ENCODE measurements around the gene HES4. TPM values are rescaled to one million over a fixed set of nuclear protein-coding genes. Genes with fewer than 3 reads are reported as not detected.

The HES4 gene
- total and polyA plus RNA-seq, 2 of the 13 experiments (the other 11 are each of a cell fraction or from before 2014, with no cell fraction given) = 8.8 to 10.6 TPM

GRCh38 chr1:960363-961131 is 39.4 kb downstream of the HES4 start, which contains the start of gene KLHL17 (continued):
- TF ChIP-seq SETDB1 (CRISPR knock-in tag; IDR thresholded peaks at IDR 0.05; ENCODE audit: borderline replicate concordance) (no peak), NPAS2 (CRISPR knock-in tag; IDR thresholded peaks at IDR 0.05; ENCODE audit: borderline replicate concordance) (no peak), SPEN (CRISPR knock-in tag; IDR thresholded peaks at IDR 0.05; ENCODE audit: low read depth) (0 out of 2 replicates have a peak, but pooled peaks have one; percentile 53), HOXA7 (CRISPR knock-in tag; IDR thresholded peaks at IDR 0.05) (no peak), MEF2D (CRISPR knock-in tag; IDR thresholded peaks at IDR 0.05) (no peak), IRF2 (CRISPR knock-in tag; IDR thresholded peaks at IDR 0.05) (no peak), PHF21A (CRISPR knock-in tag; IDR thresholded peaks at IDR 0.05) (no peak), ELK4 (CRISPR knock-in tag; IDR thresholded peaks at IDR 0.05; ENCODE audit: borderline replicate concordance) (no peak), KDM4B (CRISPR knock-in tag; IDR thresholded peaks at IDR 0.05) (no peak), CBFB (CRISPR knock-in tag; IDR thresholded peaks at IDR 0.05) (no peak), CBX2 (IDR thresholded peaks at IDR 0.05; ENCODE audit: low read depth, low read length) (no peak), CBX2 (CRISPR knock-in tag; IDR thresholded peaks at IDR 0.05; ENCODE audit: low read depth) (no peak)
- TF ChIP-seq, protein P1, sequence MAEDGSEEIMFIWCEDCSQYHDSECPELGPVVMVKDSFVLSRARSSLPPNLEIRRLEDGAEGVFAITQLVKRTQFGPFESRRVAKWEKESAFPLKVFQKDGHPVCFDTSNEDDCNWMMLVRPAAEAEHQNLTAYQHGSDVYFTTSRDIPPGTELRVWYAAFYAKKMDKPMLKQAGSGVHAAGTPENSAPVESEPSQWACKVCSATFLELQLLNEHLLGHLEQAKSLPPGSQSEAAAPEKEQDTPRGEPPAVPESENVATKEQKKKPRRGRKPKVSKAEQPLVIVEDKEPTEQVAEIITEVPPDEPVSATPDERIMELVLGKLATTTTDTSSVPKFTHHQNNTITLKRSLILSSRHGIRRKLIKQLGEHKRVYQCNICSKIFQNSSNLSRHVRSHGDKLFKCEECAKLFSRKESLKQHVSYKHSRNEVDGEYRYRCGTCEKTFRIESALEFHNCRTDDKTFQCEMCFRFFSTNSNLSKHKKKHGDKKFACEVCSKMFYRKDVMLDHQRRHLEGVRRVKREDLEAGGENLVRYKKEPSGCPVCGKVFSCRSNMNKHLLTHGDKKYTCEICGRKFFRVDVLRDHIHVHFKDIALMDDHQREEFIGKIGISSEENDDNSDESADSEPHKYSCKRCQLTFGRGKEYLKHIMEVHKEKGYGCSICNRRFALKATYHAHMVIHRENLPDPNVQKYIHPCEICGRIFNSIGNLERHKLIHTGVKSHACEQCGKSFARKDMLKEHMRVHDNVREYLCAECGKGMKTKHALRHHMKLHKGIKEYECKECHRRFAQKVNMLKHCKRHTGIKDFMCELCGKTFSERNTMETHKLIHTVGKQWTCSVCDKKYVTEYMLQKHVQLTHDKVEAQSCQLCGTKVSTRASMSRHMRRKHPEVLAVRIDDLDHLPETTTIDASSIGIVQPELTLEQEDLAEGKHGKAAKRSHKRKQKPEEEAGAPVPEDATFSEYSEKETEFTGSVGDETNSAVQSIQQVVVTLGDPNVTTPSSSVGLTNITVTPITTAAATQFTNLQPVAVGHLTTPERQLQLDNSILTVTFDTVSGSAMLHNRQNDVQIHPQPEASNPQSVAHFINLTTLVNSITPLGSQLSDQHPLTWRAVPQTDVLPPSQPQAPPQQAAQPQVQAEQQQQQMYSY (CRISPR knock-in tag; IDR thresholded peaks at IDR 0.05) = no peak
- TF ChIP-seq, protein P2, sequence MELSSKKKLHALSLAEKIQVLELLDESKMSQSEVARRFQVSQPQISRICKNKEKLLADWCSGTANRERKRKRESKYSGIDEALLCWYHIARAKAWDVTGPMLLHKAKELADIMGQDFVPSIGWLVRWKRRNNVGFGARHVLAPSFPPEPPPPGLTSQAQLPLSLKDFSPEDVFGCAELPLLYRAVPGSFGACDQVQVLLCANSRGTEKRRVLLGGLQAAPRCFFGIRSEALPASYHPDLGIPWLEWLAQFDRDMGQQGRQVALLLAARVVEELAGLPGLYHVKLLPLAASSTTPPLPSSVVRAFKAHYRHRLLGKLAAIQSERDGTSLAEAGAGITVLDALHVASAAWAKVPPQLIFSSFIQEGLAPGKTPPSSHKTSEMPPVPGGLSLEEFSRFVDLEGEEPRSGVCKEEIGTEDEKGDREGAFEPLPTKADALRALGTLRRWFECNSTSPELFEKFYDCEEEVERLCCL (CRISPR knock-in tag; IDR thresholded peaks at IDR 0.05; ENCODE audit: borderline replicate concordance) = no peak
- TF ChIP-seq, protein P3, sequence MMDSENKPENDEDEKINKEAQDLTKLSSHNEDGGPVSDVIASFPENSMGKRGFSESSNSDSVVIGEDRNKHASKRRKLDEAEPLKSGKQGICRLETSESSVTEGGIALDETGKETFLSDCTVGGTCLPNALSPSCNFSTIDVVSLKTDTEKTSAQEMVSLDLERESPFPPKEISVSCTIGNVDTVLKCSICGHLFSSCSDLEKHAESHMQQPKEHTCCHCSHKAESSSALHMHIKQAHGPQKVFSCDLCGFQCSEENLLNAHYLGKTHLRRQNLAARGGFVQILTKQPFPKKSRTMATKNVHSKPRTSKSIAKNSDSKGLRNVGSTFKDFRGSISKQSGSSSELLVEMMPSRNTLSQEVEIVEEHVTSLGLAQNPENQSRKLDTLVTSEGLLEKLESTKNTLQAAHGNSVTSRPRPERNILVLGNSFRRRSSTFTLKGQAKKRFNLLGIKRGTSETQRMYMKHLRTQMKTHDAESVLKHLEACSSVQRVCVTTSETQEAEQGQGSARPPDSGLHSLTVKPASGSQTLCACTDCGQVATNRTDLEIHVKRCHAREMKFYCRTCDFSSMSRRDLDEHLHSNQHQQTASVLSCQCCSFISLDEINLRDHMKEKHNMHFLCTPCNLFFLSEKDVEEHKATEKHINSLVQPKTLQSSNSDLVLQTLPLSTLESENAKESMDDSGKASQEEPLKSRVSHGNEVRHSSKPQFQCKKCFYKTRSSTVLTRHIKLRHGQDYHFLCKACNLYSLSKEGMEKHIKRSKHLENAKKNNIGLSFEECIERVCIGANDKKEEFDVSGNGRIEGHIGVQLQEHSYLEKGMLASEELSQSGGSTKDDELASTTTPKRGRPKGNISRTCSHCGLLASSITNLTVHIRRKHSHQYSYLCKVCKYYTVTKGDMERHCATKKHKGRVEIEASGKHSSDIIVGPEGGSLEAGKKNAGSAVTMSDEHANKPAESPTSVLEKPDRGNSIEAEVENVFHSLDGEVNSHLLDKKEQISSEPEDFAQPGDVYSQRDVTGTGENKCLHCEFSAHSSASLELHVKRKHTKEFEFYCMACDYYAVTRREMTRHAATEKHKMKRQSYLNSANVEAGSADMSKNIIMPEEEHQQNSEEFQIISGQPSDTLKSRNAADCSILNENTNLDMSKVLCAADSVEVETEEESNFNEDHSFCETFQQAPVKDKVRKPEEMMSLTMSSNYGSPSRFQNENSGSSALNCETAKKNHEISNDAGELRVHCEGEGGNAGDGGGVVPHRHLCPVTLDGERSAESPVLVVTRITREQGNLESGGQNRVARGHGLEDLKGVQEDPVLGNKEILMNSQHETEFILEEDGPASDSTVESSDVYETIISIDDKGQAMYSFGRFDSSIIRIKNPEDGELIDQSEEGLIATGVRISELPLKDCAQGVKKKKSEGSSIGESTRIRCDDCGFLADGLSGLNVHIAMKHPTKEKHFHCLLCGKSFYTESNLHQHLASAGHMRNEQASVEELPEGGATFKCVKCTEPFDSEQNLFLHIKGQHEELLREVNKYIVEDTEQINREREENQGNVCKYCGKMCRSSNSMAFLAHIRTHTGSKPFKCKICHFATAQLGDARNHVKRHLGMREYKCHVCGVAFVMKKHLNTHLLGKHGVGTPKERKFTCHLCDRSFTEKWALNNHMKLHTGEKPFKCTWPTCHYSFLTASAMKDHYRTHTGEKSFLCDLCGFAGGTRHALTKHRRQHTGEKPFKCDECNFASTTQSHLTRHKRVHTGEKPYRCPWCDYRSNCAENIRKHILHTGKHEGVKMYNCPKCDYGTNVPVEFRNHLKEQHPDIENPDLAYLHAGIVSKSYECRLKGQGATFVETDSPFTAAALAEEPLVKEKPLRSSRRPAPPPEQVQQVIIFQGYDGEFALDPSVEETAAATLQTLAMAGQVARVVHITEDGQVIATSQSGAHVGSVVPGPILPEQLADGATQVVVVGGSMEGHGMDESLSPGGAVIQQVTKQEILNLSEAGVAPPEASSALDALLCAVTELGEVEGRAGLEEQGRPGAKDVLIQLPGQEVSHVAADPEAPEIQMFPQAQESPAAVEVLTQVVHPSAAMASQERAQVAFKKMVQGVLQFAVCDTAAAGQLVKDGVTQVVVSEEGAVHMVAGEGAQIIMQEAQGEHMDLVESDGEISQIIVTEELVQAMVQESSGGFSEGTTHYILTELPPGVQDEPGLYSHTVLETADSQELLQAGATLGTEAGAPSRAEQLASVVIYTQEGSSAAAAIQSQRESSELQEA (CRISPR knock-in tag; IDR thresholded peaks at IDR 0.05; ENCODE audit: not compliant biosample characterization) = no peak

Measured in HepG2 (cell line).